Measurements from ENCODE around the gene ECE1.
"Not testable (repeated sequence)": the region's sequence is repeated elsewhere in the genome, so short reads cannot be mapped to it uniquely, and the experiment has no call there.

The ECE1 gene

DNA sequence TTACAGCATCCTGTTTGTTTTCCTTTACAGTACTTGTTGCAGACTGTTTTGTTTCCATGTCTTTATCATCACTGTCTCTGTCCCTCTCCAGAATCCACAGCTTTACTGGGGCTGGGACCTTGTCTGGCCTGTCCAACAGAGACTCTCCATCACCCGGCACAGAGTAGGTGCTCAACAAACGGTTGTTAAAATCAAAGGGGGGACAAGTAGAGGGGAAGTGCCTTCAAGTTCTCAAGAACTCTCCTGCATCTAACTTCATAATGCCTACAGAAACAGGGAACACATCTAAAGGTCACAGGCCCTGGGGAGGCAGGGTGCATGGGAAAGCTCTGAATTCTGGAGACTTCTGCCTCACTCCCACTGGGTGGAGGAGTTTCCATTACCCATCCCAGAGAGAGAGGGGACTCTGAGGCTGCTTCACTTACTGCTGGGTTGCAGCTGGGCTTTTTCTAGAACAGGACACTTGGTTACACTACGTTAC lies 2.3 kb upstream of the ECE1 start:
- no peak for DNase-seq (ENCODE audit: low read depth)

DNA sequence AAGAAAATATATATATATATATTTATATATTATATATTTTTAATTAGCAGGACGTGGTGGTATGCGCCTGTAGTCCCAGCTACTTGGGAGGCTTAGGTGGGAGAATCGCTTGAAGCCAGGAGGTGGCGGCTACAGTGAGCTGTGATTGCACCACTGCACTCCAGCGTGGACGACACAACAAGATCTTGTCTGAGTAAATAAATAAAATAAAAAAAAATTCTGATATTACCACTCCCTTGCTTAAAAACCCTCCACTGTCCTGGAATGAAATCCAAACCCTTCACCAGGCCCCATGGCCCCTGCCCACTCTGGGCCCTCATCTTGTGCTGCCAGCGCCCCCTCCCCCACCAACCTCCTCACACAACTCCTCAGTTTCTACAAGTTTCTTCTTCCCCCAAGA lies 1.7 kb upstream of the ECE1 start:
- DNase-seq (ENCODE audit: low read depth), result no peak

DNA sequence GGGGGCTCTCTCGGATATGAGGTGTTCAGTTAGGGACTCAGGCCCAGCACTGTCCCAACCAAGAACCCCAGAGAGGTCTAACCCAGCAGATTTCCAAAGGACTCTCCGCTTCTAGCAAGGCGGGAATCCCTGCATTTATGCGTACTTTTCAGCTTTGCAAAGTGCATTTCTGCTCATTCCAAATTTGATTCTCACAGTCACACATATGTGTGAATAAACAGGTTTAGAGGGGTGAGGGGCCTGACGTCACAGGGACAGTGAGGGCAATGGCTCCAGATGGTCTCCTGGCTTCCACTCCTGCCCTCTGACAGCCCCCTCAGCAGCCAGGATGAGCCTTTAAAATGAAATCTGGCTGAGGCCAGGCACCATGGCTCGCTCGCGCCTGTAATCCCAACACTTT lies 921 bp upstream of the ECE1 start:
- DNase-seq (ENCODE audit: low read depth), result no peak

DNA sequence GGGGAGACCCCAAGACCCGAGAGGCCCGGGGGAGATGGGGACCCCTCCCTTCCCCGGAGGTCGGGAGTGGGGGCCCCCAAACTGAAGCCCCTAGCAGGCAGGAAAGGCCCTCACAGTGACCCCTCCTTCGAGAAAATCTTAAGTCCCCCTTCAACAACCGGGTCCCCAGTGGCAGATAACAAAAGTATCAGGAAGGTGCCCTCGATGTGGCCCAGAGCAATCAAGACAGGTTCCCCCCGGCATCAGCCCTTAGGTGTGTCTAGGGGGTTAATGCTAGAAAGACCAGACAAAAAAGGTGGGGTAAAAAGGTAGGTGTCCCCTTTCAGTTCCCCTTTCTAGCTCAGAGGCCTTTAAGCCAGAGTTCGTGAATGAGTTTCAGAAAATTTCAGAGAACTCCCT lies 282 bp upstream of the ECE1 start:
- no peak for DNase-seq (ENCODE audit: low read depth)

DNA sequence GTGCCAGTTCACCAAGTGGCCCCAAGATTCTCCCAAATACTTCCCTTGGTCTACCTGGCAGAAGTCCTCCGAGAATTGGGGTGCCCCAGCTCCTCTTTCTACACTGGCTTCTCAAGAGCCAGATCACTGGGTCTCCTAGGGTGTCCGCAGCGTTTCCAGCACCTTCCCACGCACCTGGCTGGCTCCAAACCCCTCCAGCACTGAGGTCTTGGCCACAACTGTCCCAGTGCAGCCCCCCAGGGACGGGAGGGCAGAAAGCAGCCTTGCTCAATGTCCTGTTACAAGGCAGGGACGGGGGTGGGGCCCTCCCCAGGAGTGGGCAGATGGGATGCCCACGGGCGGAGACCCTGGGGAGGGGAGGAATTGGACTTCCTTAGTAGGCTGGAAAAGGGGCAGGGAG lies 1.1 kb downstream of the ECE1 start:
- no peak for DNase-seq (ENCODE audit: low read depth)

DNA sequence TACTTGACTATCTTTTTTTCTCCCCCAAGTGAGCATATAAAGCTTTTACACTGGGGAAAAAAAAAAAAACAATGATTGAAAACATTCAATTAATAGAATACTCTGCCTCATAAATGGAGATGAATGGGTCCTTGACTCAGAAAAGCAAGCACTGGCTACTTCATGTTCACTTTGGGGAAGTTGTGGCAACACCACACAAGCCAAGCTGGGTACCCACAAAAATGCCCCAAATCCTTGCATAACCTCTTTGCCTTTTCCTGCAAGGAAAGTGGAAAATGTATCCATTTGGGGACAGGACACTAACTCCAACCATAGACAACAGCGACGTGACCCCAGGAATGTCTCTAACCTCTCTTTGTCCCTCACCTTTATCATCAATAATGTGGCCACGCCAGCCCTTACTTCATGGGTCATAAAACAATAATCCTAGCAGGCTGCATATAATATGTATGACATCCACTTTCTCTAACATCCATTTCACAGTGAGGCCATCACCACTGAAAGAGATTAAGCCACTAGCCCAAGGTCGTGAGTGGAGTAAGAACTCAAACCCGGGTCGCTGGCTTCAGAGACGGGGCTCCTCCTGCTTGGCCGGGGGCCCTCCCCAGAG lies 2.3 kb downstream of the ECE1 start:
- no peak for DNase-seq (ENCODE audit: low read depth)

DNA sequence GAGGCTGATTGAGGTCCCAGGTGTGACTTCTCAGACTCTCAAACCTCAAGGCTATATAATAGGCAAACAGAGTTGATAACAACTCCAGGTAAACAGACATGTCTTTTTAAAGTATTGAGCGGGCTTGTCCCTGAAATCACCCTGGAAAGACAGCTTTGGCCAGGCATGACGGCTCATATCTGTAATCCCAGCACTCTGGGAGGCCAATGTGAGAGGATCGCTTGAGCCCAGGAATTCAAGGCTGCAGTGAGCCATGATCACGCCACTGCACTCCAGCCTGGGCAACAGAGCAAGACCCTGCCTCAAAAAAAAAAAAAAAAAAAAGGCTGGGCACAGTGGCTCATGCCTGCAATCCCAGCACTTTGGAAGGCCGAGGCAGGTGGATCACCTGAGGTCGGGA lies 4.9 kb downstream of the ECE1 start:
- not testable (repeated sequence) for DNase-seq (ENCODE audit: low read depth)

DNA sequence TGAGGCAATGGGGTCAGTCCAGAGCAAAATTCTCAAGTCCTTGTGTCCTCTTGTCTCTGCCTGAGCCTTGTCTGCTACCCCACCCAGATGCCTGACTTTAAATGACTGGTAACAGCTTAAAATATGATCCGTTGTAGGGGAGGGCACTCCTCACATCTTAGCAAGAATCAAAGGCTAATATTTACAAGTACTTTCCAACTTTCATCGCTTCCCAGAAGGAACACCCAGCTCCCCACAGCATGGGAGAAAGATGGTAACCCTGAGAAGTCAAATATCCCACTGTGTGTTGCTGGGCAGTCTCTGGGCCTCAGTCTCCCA lies 5.2 kb downstream of the ECE1 start:
- DNase-seq (ENCODE audit: low read depth), result no peak

DNA sequence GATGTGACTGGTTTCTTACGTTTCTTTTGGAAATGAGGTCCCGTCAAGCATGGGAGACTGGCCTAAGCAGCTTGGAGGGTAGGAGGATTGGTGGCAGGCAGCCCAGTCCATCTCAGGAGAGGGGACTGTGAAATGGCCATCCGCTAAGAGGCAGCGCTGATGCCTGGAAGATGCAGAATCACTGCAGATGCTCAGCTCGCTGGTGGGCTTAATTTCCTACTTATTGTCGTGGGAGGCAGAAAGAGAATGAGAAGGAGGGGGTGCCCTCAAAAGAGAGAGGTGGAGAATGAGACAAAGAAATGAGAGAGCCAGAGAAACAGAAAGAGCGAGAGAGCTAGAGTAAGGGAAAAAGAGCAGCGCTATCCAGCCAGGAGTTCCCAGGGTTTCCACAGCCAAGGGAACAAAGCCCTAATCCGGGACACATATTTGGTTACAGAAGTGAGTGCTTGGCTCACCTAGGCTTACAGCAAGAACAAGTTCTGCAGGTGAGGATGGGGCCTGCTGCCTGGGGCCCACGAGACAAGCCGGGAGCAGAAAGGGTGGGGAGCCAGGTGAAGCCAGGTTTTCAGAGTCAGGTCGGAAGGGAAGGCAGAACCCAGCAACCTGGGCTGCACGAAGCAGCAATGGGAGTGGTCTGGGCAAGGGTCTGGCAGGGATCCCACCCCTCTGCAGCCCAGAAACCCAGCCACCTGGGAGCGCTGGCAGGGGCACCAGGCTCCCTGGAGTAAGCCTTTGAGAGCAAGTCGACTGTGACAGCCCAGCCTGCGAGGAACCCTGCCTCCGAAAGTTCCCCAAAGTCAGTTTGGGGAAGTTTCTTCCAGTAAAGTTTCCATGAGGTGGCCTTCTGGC lies 5.8 kb downstream of the ECE1 start:
- DNase-seq (ENCODE audit: low read depth), result no peak

DNA sequence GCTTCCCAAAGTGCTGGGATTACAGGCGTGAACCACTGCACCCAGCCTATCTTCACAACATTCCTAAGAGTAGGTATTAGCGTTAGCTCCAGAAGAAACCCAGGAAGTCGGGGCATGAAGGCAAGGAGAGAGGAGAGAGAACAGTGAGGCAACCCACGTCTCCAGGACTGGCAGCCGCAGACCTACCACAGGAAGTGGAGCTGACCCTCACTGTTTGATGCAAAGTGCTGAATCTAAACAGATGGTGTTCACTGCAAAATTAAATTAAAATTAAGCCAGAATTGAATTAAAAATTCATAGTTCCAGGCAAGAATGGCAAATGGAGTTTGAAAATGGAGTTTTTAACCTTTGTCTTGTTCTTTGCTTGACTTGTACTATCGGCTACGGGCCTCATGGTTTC lies 6.7 kb downstream of the ECE1 start:
- no peak for DNase-seq (ENCODE audit: low read depth)

DNA sequence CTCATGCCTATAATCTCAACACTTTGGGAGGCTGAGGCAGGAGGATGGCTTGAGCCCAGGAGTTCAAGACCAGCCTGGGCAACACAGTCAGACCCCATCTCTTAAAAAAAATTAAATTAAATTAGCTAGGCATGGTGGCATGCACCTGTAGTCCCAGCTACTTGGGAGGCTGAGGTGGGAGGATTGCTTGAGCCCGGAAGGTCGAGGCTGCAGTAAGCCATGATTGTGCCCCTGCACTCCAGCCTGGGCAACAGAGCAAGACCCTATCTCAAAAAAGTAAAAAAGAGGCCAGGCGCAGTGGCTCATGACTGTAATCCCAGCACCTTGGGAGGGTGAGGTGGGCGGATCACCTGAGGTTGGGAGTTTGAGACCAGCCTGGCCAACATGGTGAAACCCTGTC lies 8.2 kb downstream of the ECE1 start:
- DNase-seq (ENCODE audit: low read depth), result not testable (repeated sequence)

DNA sequence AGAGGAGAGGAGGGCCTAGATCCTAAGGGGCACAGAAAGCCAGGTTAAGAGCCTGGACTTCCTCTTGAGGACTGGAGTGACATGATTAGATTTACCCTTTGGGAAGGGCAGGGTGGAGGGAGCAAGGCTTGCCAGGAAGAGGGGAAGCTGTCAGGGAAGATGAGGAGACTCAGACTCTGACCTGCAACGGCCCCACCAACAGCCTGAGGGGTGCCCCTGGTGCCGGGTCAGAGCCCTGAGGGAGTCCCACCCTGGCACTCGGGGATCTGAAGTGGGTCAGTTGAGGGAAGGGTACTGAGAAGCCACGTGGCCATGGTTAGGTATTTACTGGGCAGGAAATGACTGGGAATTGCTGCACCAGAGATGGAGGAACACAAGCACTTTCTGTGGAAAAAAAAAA lies 9.8 kb downstream of the ECE1 start:
- DNase-seq (ENCODE audit: low read depth), result no peak

DNA sequence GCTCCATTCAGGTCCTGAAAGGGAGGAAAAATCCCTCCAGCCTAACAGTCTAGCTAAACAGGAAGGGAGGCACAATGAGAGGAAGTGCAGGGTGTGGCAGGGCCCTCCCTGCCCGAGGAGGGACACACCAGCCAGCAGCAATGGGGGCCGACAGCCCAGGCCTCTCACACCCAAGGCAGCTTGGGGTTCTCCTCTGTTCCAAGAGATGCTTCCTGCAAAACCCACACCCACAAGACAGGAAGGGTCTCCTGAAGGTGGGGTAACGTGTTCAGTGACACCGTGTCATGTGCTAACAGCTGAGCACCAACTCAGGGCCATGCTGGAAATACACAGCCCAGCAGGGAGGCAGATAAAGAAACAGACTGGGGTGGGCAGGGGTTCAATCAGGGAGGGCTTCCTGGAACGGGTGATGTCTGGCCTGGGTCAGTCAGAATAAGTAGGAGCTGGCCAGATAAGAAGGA lies 10.2 kb downstream of the ECE1 start:
- DNase-seq (ENCODE audit: low read depth), result no peak

DNA sequence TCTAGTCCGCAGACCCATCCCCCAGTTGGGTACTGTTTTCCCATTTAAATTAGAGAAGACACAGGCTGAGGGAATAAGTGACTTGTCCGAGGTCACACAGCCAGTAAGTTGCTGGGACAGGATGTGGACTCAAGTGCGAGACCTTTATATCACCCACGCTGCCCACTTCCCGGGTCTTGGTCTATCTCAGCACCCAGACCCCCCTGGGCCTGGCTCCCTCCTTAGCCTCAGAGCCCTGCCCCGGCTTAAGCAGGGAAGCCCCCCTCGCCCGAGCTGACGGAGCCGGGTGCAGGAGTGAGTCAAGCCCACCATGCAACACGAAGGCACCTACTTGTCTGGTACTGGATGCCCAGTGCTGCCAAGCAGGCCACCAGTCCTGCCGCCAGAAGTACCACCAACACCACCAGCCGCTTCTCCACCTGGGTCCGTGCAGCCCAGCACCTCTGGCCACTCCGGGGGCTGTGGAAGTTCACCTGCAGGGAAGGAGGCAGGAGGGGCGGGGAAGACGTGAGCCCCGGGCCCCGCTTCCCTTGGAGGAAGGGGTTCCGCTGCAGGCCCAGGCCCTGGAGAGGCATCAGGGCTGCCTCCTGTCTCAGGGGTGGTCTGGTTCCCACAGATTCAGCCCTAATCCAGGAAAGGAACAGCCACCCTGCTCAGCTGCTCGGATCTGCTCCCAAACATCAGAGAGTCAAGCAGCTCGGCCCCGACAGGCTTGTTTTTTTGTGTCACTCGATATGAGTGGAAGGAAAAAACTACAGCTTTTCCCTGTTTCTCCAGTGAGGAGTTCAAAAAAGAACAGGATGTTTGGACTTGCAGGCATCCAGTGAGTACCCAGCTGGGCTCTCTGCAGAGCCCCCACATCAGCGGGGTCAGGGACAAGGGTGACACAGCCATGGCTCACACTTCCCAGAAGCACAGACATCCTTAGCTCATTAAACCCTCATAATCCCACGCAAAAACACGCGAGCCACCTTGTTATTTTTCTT lies 11.1 kb downstream of the ECE1 start:
- DNase-seq (ENCODE audit: low read depth), result no peak

DNA sequence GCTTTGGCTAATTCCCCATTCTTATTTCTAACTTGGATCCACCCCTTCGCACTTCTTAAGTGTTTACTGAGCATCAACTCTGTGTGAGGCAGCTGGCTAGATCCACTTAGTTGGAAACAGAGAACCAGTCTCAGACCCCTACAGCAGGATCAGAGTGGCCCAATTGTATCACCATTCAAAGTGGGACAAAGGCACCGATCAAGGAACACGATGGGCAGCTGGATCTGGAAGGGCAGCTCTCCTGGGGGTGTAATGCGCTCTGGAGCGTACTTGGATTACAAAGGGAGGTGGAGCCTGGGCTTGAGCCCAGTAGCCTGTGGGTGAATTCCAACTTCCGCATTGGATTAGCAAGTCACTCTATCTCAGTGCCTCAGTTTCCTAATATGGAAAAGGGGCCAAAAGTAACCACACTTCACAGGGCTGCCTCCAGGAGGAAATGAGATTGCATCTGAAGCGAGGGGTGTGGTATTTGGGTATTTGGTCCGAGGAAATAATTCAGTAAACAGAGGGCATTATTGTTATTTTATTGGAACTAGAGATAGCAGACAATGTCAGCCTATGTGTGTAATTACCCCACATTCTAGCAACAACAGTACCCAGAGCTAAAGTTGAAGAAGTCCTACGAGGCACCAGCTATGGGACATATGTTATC lies 11.9 kb downstream of the ECE1 start:
- DNase-seq (ENCODE audit: low read depth), result no peak

DNA sequence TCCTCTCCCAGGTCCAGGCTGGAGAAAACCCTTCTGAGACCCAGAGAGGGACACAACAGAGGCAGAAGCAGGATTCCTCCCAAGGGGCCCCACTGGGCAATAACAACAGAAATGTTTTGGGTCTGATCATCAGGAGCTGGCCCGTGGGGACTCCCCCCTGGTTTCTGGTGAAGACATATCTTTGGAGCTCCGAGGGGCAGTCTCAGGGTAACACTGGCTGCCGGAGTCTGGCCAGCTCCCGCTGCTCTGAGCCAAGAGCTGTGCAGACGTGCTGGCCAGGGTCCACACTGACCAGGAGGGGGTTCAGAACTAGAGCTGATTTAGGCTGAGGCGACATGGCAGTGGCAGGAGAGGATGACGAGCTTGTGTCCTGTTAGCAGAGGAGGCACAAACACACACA lies 13.1 kb downstream of the ECE1 start:
- no peak for DNase-seq (ENCODE audit: low read depth)

DNA sequence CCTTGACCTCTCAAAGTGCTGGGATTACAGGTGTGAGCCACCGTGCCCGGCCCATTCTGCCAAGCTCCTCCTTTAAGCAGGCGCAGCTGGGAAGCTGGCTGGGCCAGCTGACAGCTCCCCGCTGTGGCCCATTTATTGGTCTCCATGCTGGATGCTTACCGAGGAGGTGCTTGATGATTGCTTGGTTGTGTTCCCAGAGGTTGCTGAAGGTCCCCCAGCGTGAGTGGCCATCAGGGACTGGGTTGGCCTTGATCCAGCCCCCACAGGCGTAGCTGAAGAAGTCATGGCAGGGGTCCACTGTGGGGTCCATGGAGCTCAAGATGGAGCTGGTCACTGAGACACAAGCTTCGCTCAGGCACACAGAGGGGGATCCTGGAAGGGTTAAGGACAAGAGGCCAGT lies 17.7 kb downstream of the ECE1 start:
- DNase-seq (ENCODE audit: low read depth), result no peak

DNA sequence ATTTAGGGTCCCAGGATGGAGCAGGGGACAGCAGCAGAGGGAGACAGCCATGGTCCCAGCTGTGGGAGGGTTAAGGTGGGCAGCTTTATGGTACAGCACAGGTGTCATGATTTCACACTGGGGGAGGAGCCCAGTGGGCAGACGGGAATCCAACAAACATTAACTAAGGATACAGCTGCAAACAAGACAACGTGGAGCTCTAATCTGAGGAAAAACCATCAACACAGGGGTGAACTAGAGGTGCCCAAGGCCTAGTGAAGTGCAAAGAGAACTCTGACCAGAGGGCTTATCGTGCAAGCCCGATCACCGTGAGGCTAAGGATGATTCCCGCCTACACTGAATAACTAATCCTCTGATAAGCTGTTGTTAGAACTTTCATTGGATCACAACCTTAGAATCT lies 18.7 kb downstream of the ECE1 start:
- no peak for DNase-seq (ENCODE audit: low read depth)

DNA sequence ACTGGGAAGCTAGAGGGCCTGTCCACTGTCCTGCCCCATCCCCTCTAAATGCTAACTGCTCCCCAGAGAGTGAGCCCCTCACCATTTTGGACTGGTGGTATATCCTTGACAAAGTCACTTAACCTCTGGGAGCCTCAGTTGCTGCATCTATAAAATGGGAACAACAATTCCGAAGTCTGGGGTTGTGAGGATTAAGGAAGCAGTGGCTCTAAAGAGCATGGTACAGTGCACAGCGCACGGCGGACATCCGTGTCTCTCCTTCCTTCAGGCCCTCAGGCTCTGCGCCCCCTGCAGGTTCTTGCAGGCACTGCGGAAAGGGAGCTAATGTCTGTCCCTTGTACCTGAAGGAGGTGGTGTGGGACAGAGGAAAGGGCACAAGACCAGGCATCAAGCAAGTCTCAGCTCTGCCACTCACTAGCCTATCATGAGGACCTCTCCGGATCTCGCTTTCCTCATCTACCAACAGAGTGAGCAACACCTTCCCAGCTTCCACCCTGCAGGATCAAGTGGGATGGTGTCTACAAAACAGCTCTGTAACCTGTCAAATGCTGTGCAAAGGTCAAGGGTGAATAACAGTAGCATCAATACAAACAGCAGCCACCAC lies 20.1 kb downstream of the ECE1 start:
- DNase-seq (ENCODE audit: low read depth), result no peak

DNA sequence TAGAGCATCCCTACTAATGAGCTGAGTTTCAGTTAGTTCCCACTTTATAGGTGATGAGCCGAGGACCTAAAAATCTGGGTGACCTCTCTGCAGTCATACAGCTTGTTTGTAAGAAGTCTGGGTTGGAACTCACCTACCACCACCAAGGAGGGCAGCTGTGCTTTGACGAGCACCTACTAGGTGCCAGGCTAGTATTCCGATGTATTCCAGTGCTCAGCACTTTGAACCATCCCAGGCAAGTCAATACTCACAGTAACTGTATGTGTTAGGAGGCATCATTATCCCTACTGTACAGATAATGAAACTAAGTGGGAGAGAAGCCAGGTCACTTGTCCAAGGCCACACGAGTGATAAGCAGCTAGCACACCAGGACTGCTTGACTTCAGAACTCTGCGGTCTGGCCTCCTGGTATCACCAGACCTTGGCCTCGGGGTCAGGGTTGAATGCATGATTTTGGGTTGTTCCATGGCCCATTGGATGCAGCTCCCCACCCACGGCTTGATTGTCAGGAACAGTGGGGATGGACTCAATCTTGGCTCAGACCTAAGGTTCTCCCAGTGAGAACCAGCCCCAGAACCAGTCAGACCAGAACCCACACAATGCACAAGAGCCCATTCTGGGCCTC lies 20.7 kb downstream of the ECE1 start:
- DNase-seq (ENCODE audit: low read depth), result no peak

Measured in GM04504 (cell line).